ENCODE measurements around the gene ZNF335.

DNA sequence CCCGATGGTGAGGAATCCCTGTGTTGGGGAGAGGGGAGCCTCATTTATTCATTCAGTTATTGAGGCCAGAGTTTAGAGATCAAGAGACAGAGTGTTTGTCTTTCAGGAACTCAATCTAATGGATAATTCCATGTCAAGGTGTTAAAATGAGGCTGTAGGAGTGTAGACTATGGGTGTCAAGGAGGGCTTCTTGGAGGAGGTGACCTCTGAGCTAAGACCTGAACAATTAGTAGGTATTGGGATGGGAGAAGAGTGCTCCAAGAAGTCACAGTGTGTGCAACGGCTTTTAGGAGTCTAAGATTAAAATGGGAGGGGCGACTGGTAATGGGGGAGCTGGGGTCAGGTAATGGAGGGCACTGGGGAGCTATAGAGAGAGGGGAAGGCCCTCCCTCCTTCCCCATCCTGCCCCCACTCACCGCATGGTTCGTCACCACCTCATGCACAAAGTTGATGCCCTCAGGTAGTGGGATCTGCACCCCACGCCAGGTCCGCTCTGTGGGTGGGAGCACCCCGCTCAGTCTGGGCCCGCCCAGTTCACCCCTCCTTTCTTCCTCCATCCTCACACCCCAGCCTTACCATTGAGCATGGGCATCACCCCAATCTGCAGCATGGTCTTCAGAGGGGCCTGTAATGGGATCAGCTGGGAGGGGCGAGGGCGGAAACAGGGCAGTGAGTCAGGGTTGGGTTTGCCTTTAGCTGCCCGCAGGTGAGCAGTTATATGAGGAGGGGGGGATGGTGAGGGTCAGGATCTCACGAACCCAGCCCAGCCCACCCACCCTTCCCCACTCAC lies 72.8 kb downstream of the ZNF335 start:
- TF ChIP-seq, protein P1, sequence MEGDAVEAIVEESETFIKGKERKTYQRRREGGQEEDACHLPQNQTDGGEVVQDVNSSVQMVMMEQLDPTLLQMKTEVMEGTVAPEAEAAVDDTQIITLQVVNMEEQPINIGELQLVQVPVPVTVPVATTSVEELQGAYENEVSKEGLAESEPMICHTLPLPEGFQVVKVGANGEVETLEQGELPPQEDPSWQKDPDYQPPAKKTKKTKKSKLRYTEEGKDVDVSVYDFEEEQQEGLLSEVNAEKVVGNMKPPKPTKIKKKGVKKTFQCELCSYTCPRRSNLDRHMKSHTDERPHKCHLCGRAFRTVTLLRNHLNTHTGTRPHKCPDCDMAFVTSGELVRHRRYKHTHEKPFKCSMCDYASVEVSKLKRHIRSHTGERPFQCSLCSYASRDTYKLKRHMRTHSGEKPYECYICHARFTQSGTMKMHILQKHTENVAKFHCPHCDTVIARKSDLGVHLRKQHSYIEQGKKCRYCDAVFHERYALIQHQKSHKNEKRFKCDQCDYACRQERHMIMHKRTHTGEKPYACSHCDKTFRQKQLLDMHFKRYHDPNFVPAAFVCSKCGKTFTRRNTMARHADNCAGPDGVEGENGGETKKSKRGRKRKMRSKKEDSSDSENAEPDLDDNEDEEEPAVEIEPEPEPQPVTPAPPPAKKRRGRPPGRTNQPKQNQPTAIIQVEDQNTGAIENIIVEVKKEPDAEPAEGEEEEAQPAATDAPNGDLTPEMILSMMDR (IDR thresholded peaks at IDR 0.05) = no peak
- TF ChIP-seq POLR2A (IDR thresholded peaks at IDR 0.05) = no peak
